Posterior cingulate gyrus (tissue), 11 donors: ENCODE data around the gene SPATS2L.
A peak's percentile ranks its signal among the peaks of the same experiment; 100 is the strongest.

ENCODE experiments used
- DNase-seq, 10 donors: peaks; one replicate each; pipeline versions ENCODE4 v3.0.0 to v3.0.0-alpha.2; 2020 to 2021; ENCODE audit warnings: mixed read lengths in 3 of 10
- intact Hi-C: fragments of 100-400 bp; cut with DNase I; formaldehyde crosslinking; loops from one replicate; pipeline ENCODE4 v1.15.1; 2023

Gene SPATS2L

DNA sequence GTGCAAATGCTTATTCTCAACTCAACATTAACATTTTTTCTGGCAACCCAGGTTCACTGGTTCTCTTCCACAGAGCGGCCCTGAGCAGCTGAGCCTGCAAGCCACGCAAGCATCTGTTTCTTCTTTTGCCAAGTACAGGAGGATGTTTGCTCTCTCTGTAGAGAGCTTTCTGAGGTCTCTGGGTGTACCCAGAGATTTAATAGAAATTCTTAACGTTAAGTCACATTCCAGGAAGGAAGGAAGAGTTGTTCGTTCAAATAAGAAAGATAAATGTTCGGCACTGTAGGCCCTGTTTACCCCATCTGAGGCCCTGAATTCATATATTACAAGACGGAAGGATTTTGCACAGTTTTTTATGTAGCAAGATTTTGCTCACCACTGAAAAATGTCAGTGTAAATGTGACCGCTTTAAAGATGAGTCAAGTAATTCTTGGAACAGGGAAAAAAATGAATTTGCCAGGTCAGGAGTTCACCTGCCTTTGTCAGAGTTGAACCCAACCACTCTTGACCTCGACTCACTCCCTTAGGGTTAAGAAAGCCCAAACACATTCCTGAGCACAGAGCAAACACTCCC is 173.3 kb downstream of the SPATS2L start:
- DNase-seq: no peak
- intact Hi-C loops: no loop called here

DNA sequence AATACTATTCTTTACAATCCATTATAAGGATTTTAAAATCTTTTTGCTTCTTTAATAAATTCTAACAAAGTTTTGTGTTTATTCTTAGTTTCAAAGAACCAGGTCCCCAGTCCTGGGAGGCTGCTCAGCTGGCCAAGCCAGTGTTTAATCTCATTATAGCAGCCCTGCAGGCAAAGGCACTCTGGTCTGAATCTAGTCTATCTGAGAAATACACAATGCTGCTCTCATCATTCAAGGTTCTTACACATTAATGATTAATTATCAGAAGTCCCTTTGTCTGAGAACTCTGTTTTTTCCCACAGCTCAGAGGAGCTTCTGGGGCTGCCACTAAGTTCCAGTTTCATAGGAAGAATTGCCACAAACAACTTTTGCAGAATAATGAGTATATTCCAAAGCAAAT is 175.7 kb downstream of the SPATS2L start:
- no peak for DNase-seq
- intact Hi-C loops: no loop called here

DNA sequence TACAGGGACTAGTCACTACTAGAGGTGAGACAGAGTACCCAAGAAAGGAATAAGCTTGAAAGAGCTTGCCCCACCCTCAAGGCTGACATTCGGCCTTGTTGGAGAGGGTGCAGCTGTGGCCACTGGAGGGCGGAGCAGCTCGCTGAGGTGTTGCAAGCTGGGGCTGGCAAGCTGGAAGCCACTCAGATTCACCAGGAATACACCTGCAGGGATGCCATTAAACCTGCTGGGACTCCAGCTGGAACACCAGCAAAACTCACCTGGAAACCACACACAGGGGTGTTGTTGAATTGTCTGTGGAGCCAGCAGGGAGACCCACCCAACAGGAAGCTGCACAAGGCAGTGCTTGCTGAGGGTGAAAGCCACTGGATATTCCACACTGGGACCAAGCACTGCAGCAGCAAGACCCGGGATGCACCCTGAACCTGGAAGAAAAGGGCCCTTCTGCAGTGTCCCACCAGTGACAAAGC is 177.3 kb downstream of the SPATS2L start:
- intact Hi-C loops: no loop called here
- no peak for DNase-seq

GRCh38 chr2:200484934-200485333 is 178.4 kb downstream of the SPATS2L start:
- intact Hi-C loops: no loop called here
- no peak for DNase-seq

DNA sequence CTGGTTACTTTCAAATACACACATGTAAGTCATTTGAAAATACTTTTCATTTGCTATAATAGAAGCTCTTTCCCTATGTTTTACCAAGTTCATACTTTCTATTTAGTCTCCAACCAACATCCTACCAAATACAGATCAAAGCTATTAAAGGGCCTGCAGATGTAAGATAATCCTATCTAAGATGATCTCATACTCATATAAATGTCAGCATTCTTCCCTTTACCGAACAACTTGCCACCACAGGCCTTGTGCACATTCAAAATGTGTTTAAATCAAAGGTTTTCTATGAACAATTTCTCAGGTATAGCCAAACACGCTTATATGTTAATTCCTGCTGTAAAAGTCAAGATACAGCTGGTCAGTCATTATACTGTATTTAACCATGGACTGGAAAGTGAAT is 180.0 kb downstream of the SPATS2L start:
- intact Hi-C loops: no loop called here
- no peak for DNase-seq

GRCh38 chr2:200488169-200488568 is 181.7 kb downstream of the SPATS2L start:
- DNase-seq: no peak
- intact Hi-C loops: no loop called here

DNA sequence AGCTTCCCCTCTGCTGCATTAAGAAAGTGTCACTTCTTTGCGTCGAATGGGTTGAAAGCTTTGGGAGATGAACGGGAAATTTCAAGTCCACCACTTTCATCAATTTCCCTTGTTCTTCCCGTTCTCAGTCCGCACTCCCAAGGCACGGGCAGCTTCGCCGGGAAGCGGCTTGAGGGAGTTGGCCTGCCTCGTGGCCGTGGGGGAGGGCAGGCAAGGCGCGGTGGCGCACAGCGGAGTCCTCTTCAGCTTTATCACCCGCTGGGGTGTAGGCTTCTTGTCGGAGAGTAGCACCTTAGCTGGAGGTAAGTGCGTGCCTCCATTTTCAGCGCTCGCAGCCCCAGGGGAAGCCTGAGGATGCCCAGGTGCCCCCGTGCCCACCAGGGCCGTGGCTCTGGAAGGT is 183.5 kb downstream of the SPATS2L start:
- intact Hi-C loops: no loop called here
- DNase-seq: no peak

GRCh38 chr2:200492656-200493055 is 186.2 kb downstream of the SPATS2L start:
- intact Hi-C loops: no loop called here
- DNase-seq: no peak

DNA sequence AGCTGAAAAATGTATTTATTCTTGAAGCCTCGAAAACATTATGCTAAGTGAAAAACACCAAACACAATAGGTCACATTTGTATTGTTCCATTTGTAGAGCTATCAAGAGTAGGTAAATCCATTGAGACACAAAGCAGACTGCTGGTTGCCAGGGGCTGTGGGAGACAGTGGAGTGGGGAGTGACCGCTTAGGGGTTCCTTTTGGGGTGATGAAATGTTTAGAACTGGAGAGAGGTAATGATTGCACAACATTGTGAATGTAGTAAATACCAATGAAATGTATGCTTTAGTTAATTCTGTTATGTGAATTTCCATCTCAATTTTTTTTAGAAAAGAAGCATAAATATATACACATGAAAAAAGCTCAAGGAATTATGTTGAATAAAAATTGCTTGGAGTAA is 187.6 kb downstream of the SPATS2L start:
- no peak for DNase-seq
- intact Hi-C loops: no loop called here

DNA sequence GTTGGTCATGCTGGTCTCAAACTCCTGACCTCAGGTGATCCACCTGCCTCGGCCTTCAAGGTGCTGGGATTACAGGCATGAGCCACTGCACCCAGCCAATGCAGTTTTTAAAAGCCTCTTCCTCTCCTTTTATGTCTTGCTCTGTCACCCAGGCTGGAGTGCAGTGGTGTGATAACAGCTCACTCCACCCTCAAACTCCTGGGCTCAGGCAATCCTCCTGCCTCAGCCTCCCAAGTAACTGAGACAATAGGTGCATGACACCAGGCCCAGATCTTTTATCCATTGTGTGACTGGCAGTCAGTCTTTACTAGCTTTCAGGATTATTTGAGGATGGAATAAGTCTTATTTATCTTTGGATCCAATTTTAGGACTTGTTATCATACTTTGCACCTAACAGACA is 190.2 kb downstream of the SPATS2L start:
- intact Hi-C loops: no loop called here
- DNase-seq: no peak

GRCh38 chr2:200498402-200499162 is 192.1 kb downstream of the SPATS2L start:
- intact Hi-C loops: no loop called here
- DNase-seq: no peak

- no peak for DNase-seq
- intact Hi-C loops: no loop called here
These were observed 195.7 kb downstream of the SPATS2L start for GRCh38 chr2:200502196-200502595.

- no peak for DNase-seq
- intact Hi-C loops: no loop called here
These were observed 200.2 kb downstream of the SPATS2L start for GRCh38 chr2:200506679-200507078.

GRCh38 chr2:200507179-200507578 is 200.7 kb downstream of the SPATS2L start:
- DNase-seq: no peak
- intact Hi-C loops: no loop called here

- DNase-seq: no peak
- intact Hi-C loops: no loop called here
These were observed 202.7 kb downstream of the SPATS2L start for GRCh38 chr2:200509235-200509611.

DNA sequence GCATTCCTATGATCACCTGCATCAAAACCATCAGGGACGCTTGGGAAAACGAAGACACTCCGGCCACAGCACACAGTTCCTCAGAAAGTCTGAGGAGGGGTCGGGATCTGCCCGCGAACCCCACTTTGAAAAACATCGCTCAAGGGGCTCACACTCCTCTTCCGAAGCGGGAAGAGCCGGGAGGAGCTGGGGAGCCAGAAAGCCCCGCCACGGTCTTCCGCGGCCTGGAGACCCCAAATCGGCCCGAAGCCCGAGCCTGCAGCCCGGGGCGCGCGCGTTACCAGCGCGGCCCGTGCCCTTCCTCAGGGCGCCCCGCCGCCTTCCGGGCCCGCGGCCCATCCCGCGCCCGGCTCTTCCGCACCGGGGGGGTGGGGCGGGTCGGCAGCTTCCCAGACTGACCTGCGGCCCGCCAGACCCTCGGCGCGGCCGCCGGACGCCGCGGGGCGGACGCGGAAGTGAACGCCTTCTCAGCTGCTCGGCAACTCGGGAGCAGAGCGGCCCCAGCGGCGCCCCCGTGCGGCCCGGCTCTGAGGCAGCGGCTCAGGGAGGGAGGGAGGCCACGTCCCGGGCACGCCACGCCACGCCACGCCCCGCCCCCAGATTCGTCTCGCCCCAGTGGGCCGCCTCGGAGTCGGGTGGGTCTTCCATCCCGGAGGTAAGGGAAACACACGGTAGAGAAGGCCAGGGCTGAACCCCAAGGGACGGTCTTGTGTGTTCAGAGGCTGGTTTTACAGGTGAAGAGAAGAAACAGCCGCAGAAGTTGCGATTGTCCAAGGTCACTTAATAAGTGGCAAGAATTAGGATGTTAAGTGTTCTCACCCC is 203.3 kb downstream of the SPATS2L start, which contains the start of gene KCTD18:
KCTD18 (minus strand) TSS at position 457 of the 822 bp plus-strand sequence. CDS start 3,052 bp downstream, outside the sequence.
- DNase-seq: peak; percentile 87 to 99 (median 94)
- intact Hi-C loops: loop anchor here (1.0 kb wide), 1 partner anchor 15 kb away; no protein-coding TSS in a partner anchor

DNA sequence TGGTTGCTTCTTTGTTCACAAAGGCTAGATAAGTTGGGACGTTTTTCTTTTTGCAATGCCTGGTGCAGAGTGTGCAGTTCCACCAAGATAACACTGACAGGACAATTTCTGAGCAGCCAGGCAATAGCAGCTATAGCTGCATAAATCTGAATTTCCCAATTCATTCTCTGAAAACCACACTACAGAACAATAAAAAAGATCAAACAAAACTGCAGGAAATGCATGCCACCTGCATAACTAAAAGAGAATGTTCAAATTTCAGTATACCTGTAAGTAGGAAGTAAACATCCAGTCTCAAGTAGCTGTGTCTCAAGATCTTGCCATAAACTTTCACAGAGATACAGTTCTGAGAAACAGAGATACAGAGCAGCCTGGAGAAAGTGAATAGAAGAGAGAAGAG is 208.7 kb downstream of the SPATS2L start:
- intact Hi-C loops: no loop called here
- DNase-seq: no peak

DNA sequence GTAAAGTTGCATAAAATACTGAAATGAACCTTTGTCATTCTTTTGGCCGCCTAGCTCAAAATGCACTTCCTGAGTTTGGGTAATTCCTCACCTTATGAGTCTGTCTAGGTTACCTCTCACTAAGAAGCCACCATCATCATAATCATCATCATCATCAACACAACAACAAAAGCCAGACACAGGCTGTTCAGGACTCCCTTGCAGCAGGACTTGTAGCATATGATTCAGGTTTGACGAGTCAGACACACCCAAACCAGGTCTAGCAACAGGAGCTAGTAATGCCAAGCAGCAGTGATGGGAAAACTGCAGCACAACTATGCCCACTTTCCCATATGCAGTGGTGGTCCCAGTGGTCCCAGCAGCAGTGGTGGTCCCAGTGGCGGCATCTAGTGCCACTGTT is 216.7 kb downstream of the SPATS2L start:
- no peak for DNase-seq
- intact Hi-C loops: loop anchor here (10.0 kb wide), 1 partner anchor 182 kb away; no protein-coding TSS in a partner anchor

- intact Hi-C loops: loop anchor here (10.0 kb wide), 1 partner anchor 181 kb away; no protein-coding TSS in a partner anchor
- DNase-seq: no peak
These were observed 217.1 kb downstream of the SPATS2L start for GRCh38 chr2:200523604-200524003.

- intact Hi-C loops: loop anchor here (1.0 to 10.0 kb wide), 2 partner anchors 15 to 180 kb away; partner anchors contain the start of gene KCTD18
- no peak for DNase-seq
These were observed 218.6 kb downstream of the SPATS2L start for GRCh38 chr2:200525066-200525465.

GRCh38 chr2:200525551-200525881 is 219.0 kb downstream of the SPATS2L start:
- no peak for DNase-seq

More at GRCh38 chr2:200525551-200525881, 219.0 kb downstream of the SPATS2L start:
- intact Hi-C loops: loop anchor here (1.0 to 10.0 kb wide), 2 partner anchors 15 to 179 kb away; partner anchors contain the start of gene KCTD18
